ENCODE data around the gene MYH14.

The MYH14 gene

GRCh38 chr19:50162988-50163387 is 40.4 kb upstream of the MYH14 start, which contains the start of gene IZUMO2:
Gene IZUMO2, minus strand, starts transcription at chr19:50163281. Its CDS starts 87 bp downstream, at chr19:50163194.
- H3K27ac ChIP-seq = no peak within 1 kb of the TSS
- H3K4me3 ChIP-seq (ENCODE audit: low read depth in 1 of 2, low read length in 1 of 2) = no peak within 1 kb of the TSS
- H3K36me3 ChIP-seq = no peaks in the 10 kb centered on the region
- peaks cover 16% of the 10 kb centered on the region for H3K27me3 ChIP-seq
- TF ChIP-seq CTCF (IDR thresholded peaks at IDR 0.05) = no peak
- H3K4me1 ChIP-seq (ENCODE audit: control insufficient read depth in 1 of 2, insufficient read depth in 1 of 2, low read depth in 1 of 2, low read length in 1 of 2) = no peaks in the 10 kb centered on the region
- H3K9me3 ChIP-seq = no peaks in the 10 kb centered on the region

- H3K9me3 ChIP-seq = no peaks in the 10 kb centered on the region
- no peak for TF ChIP-seq CTCF (IDR thresholded peaks at IDR 0.05)
- H3K4me1 ChIP-seq (ENCODE audit: control insufficient read depth in 1 of 2, insufficient read depth in 1 of 2, low read depth in 1 of 2, low read length in 1 of 2) = no peaks in the 10 kb centered on the region
- peaks cover 11% of the 10 kb centered on the region for H3K27me3 ChIP-seq
- H3K27ac ChIP-seq = no peak overlapping the region
- no peak overlapping the region for H3K4me3 ChIP-seq (ENCODE audit: low read depth in 1 of 2, low read length in 1 of 2)
- no peaks in the 10 kb centered on the region for H3K36me3 ChIP-seq
Observed at GRCh38 chr19:50167314-50167721, 36.1 kb upstream of the MYH14 start.

GRCh38 chr19:50171752-50172151 is 31.7 kb upstream of the MYH14 start:
- TF ChIP-seq CTCF (IDR thresholded peaks at IDR 0.05) = no peak
- H3K9me3 ChIP-seq = no peaks in the 10 kb centered on the region
- H3K36me3 ChIP-seq = no peaks in the 10 kb centered on the region
- no peak overlapping the region for H3K27ac ChIP-seq
- no peak overlapping the region for H3K4me3 ChIP-seq (ENCODE audit: low read depth in 1 of 2, low read length in 1 of 2)
- H3K27me3 ChIP-seq = no peaks in the 10 kb centered on the region
- no peaks in the 10 kb centered on the region for H3K4me1 ChIP-seq (ENCODE audit: control insufficient read depth in 1 of 2, insufficient read depth in 1 of 2, low read depth in 1 of 2, low read length in 1 of 2)

- Histone ChIP-seq H3K27ac (no peak overlapping the region), H3K4me3 (ENCODE audit: low read depth in 1 of 2, low read length in 1 of 2) (no peak overlapping the region), H3K36me3 (no peaks in the 10 kb centered on the region), H3K9me3 (no peaks in the 10 kb centered on the region), H3K4me1 (ENCODE audit: control insufficient read depth in 1 of 2, insufficient read depth in 1 of 2, low read depth in 1 of 2, low read length in 1 of 2) (no peaks in the 10 kb centered on the region), H3K27me3 (no peaks in the 10 kb centered on the region)
- no peak for TF ChIP-seq CTCF (IDR thresholded peaks at IDR 0.05)
Observed at GRCh38 chr19:50172726-50173125, 30.7 kb upstream of the MYH14 start.

- no peak for TF ChIP-seq CTCF (IDR thresholded peaks at IDR 0.05)
- no peaks in the 10 kb centered on the region for H3K27me3 ChIP-seq
- H3K27ac ChIP-seq = no peak overlapping the region
- no peaks in the 10 kb centered on the region for H3K36me3 ChIP-seq
- no peaks in the 10 kb centered on the region for H3K9me3 ChIP-seq
- H3K4me1 ChIP-seq (ENCODE audit: control insufficient read depth in 1 of 2, insufficient read depth in 1 of 2, low read depth in 1 of 2, low read length in 1 of 2) = no peaks in the 10 kb centered on the region
- no peak overlapping the region for H3K4me3 ChIP-seq (ENCODE audit: low read depth in 1 of 2, low read length in 1 of 2)
Observed at GRCh38 chr19:50173127-50173526, 30.3 kb upstream of the MYH14 start.

Measured in neutrophil (primary cell).